ENCODE data around the gene OPRL1. TPM values are rescaled to one million over a fixed set of nuclear protein-coding genes. Genes with fewer than 3 reads are reported as not detected.
A peak's percentile ranks its signal among the peaks of the same experiment; 100 is the strongest.

The OPRL1 gene
- total RNA-seq, 1 donor from 2014 or later, result 0.32 TPM

DNA sequence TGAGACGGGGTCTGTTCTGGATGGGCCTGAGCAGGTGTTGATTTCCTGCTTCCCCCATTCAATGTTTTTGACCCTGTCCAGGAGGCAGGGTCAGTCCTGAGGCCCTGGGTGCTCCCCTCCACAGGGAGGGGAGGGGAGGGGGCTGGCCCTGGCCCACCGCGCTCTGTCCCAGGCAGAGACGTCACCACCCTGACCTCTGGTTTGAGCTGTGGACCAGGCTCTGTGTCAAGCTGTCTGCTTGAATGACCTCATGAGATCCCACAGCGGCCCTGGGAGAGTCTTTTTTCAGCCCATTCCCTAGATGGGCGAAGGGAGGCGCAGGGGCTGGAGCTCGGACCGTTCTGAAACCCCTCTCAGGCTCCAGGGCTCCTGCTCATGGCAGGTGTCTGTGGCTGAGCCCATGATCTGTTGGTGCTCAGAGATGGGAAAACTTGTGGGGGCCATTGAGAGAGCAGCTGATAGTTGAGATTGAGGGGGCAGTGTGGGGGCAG, 13.2 kb downstream of the OPRL1 start:
- DNase-seq (ENCODE audit: low spot score), result no peak
- intact Hi-C loops (cut with micrococcal nuclease), result no loop called here
- Mint-ChIP-seq H3K9me3 (peaks cover 5% of the 10 kb centered on the region), H3K4me3 (ENCODE audit: low read depth) (no peak overlapping the region), H3K27ac (no peak overlapping the region), H3K36me3 (ENCODE audit: low read depth) (no peaks in the 10 kb centered on the region), H3K27me3 (ENCODE audit: low read depth) (peaks cover 6% of the 10 kb centered on the region), H3K4me1 (ENCODE audit: low read depth) (no peaks in the 10 kb centered on the region)

- intact Hi-C loops (cut with micrococcal nuclease), result no loop called here
- H3K4me1 Mint-ChIP-seq (ENCODE audit: low read depth), result no peaks in the 10 kb centered on the region
- H3K36me3 Mint-ChIP-seq (ENCODE audit: low read depth), result no peaks in the 10 kb centered on the region
- H3K27ac Mint-ChIP-seq, result no peak overlapping the region
- no peak overlapping the region for H3K4me3 Mint-ChIP-seq (ENCODE audit: low read depth)
- peaks cover 5% of the 10 kb centered on the region for H3K9me3 Mint-ChIP-seq
- DNase-seq (ENCODE audit: low spot score), result no peak
- no peaks in the 10 kb centered on the region for H3K27me3 Mint-ChIP-seq (ENCODE audit: low read depth)
Observed at GRCh38 chr20:64095455-64095854, 15.6 kb downstream of the OPRL1 start.

DNA sequence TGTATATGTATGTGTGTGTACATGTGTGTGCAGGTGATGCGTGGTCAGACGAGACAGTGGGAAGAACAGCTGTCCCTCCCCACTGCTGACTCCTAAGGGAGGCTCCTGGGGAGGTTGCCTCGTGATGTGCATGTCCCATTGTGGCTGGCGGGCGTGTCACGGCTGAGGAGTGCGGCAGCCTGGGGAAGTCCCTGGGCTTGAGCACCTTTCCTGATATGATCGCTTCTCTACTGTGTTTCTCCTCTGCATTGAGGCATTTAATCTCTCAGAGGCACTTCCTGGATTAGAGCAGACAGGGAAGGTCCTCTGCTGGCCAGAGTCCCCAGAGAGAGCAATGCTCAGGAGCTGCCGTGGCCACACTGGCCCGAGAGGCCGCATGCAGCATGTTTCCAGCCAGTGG, 16.0 kb downstream of the OPRL1 start:
- intact Hi-C loops (cut with micrococcal nuclease), result no loop called here
- DNase-seq (ENCODE audit: low spot score), result no peak
- H3K27ac Mint-ChIP-seq, result no peak overlapping the region

DNA sequence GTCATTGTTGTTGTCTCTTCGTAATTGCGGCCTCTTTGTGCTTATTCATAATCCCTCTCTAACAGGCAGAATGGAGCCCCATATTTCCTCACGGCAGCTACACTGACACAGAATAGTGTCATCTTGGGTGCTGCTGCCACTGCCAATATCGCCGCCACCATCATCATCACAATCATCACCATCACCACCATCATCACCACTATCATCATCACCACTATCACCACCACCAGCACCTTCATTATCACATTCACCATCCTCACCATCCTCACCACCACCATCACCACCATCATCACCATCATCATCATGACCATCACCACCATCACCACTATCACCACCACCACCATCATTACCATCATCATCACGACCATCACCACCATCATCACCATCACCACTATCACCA, 16.7 kb downstream of the OPRL1 start:
- Mint-ChIP-seq H3K4me1 (ENCODE audit: low read depth) (no peaks in the 10 kb centered on the region), H3K36me3 (ENCODE audit: low read depth) (no peaks in the 10 kb centered on the region), H3K9me3 (peaks cover 5% of the 10 kb centered on the region), H3K27me3 (ENCODE audit: low read depth) (peaks cover 8% of the 10 kb centered on the region), H3K27ac (no peak overlapping the region), H3K4me3 (ENCODE audit: low read depth) (no peak overlapping the region)
- intact Hi-C loops (cut with micrococcal nuclease), result no loop called here
- DNase-seq (ENCODE audit: low spot score), result no peak

More for the DNA sequence above, 16.0 kb downstream of the OPRL1 start:
- Mint-ChIP-seq H3K4me3 (ENCODE audit: low read depth) (no peak overlapping the region), H3K9me3 (peaks cover 5% of the 10 kb centered on the region), H3K4me1 (ENCODE audit: low read depth) (no peaks in the 10 kb centered on the region), H3K27me3 (ENCODE audit: low read depth) (peaks cover 1% of the 10 kb centered on the region), H3K36me3 (ENCODE audit: low read depth) (no peaks in the 10 kb centered on the region)

- Mint-ChIP-seq H3K4me3 (ENCODE audit: low read depth) (no peak overlapping the region), H3K27me3 (ENCODE audit: low read depth) (peaks cover 17% of the 10 kb centered on the region), H3K9me3 (peaks cover 5% of the 10 kb centered on the region), H3K4me1 (ENCODE audit: low read depth) (peaks cover 2% of the 10 kb centered on the region), H3K36me3 (ENCODE audit: low read depth) (no peaks in the 10 kb centered on the region), H3K27ac (no peak overlapping the region)
- DNase-seq (ENCODE audit: low spot score), result no peak
- intact Hi-C loops (cut with micrococcal nuclease), result no loop called here
Observed at GRCh38 chr20:64098471-64099013, 18.7 kb downstream of the OPRL1 start.

DNA sequence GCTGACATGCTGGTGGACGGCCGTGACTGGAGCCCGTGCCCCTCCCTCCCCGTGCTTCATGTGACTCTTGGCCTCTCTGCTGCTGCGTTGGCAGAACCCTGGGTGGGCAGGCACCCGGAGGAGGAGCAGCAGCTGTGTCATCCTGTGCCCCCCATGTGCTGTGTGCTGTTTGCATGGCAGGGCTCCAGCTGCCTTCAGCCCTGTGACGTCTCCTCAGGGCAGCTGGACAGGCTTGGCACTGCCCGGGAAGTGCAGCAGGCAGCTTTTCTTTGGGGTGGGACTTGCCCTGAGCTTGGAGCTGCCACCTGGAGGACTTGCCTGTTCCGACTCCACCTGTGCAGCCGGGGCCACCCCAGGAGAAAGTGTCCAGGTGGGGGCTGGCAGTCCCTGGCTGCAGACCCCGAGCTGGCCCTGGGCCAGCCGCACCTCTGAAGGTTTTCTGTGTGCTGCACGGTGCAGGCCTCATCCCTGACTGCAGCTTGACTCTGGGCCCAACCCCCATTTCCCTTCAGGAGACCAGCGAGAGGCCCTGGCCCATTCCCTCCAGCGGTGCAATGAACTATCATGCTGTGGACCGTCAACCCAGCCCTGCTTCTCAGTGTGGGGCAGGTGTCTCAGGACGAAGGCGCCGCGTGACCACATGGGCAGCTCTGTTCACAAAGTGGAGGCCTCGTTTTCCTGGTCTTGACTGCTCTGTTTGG, 19.4 kb downstream of the OPRL1 start:
- no peak for DNase-seq (ENCODE audit: low spot score)
- intact Hi-C loops (cut with micrococcal nuclease), result no loop called here

DNA sequence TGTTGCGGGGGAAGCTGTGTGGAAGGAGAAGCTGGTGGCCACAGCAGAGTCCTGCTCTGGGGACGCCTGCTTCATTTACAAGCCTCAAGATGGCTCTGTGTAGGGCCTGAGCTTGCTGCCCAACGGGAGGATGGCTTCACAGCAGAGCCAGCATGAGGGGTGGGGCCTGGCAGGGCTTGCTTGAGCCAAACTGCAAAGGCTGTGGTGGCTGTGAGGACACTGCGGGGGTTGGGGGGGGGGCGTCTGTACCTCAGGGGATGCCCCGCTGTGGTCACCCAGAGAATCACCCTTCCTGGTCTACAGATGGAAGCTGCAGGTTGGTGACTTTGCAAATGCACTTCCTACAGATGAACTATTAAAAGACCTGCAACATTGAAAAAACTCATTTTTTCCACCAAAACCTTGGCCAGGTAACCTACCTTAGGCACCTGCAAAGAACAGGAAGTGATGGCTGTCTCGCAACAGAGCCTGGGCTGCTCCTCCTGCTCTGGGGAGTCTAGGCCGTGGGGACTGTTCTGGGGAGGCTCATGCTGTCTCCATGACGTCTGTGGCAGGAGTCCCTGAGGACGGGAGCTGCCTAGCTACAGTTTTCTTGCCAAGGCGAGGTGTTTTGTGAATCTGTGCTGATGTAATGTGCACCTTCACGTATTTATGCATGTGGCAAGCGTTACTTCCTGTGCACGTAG, 20.1 kb downstream of the OPRL1 start:
- no peak for DNase-seq (ENCODE audit: low spot score)

More for the DNA sequence above, 19.4 kb downstream of the OPRL1 start:
- no peak overlapping the region for H3K4me3 Mint-ChIP-seq (ENCODE audit: low read depth)
- H3K9me3 Mint-ChIP-seq, result peaks cover 5% of the 10 kb centered on the region
- peaks cover 23% of the 10 kb centered on the region for H3K27me3 Mint-ChIP-seq (ENCODE audit: low read depth)
- H3K4me1 Mint-ChIP-seq (ENCODE audit: low read depth), result peaks cover 2% of the 10 kb centered on the region
- H3K36me3 Mint-ChIP-seq (ENCODE audit: low read depth), result no peaks in the 10 kb centered on the region
- no peak overlapping the region for H3K27ac Mint-ChIP-seq

GRCh38 chr20:64100566-64100888, 20.6 kb downstream of the OPRL1 start:
- peaks cover 2% of the 10 kb centered on the region for H3K4me1 Mint-ChIP-seq (ENCODE audit: low read depth)
- peaks cover 5% of the 10 kb centered on the region for H3K9me3 Mint-ChIP-seq
- DNase-seq (ENCODE audit: low spot score), result no peak
- H3K4me3 Mint-ChIP-seq (ENCODE audit: low read depth), result no peak overlapping the region
- intact Hi-C loops (cut with micrococcal nuclease), result no loop called here
- H3K27ac Mint-ChIP-seq, result no peak overlapping the region
- peaks cover 24% of the 10 kb centered on the region for H3K27me3 Mint-ChIP-seq (ENCODE audit: low read depth)
- H3K36me3 Mint-ChIP-seq (ENCODE audit: low read depth), result no peaks in the 10 kb centered on the region

More for the DNA sequence above, 20.1 kb downstream of the OPRL1 start:
- Mint-ChIP-seq H3K4me3 (ENCODE audit: low read depth) (no peak overlapping the region), H3K27ac (no peak overlapping the region), H3K9me3 (peaks cover 5% of the 10 kb centered on the region), H3K4me1 (ENCODE audit: low read depth) (peaks cover 2% of the 10 kb centered on the region), H3K27me3 (ENCODE audit: low read depth) (peaks cover 24% of the 10 kb centered on the region), H3K36me3 (ENCODE audit: low read depth) (no peaks in the 10 kb centered on the region)
- intact Hi-C loops (cut with micrococcal nuclease), result no loop called here

DNA sequence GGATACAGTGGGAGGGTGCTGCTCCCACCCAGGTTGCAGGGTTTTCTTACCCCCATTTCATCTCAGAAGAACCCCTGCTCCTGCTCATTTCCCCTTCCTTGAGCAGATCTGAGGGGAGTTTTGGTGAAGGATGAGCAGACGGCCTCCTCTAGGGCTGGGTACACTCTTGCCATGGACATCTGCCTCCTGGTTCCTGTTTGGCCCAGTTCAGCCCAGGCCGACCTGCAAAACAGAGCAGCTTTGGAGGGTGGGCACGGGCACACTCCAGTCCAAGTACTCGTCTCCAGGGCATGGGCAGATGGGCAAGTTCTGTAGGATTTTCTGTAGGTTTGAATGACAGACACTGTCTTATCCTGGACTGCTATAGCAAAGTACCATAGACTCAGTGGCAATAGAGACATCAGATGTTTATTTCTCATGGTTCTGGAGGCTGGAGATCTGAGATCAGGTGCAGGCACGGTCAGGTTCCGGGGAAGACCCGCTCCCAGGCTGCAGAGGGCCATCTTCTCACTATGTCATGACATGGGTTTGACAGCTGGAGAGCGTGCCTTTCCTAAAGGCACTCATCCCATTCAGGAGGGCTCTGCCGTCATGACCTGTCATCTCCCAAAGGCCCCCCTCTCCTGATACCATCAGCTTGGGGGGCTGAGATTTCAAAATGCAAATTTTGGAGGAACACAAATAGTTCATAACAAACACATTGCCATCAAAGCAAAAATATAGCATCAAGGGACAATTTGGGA, 21.2 kb downstream of the OPRL1 start:
- no peak overlapping the region for H3K27ac Mint-ChIP-seq
- no peaks in the 10 kb centered on the region for H3K36me3 Mint-ChIP-seq (ENCODE audit: low read depth)
- no peak for DNase-seq (ENCODE audit: low spot score)
- peaks cover 24% of the 10 kb centered on the region for H3K27me3 Mint-ChIP-seq (ENCODE audit: low read depth)
- H3K4me3 Mint-ChIP-seq (ENCODE audit: low read depth), result peak overlapping the region; percentile 34
- peaks cover 5% of the 10 kb centered on the region for H3K9me3 Mint-ChIP-seq
- intact Hi-C loops (cut with micrococcal nuclease), result no loop called here
- peaks cover 2% of the 10 kb centered on the region for H3K4me1 Mint-ChIP-seq (ENCODE audit: low read depth)

DNA sequence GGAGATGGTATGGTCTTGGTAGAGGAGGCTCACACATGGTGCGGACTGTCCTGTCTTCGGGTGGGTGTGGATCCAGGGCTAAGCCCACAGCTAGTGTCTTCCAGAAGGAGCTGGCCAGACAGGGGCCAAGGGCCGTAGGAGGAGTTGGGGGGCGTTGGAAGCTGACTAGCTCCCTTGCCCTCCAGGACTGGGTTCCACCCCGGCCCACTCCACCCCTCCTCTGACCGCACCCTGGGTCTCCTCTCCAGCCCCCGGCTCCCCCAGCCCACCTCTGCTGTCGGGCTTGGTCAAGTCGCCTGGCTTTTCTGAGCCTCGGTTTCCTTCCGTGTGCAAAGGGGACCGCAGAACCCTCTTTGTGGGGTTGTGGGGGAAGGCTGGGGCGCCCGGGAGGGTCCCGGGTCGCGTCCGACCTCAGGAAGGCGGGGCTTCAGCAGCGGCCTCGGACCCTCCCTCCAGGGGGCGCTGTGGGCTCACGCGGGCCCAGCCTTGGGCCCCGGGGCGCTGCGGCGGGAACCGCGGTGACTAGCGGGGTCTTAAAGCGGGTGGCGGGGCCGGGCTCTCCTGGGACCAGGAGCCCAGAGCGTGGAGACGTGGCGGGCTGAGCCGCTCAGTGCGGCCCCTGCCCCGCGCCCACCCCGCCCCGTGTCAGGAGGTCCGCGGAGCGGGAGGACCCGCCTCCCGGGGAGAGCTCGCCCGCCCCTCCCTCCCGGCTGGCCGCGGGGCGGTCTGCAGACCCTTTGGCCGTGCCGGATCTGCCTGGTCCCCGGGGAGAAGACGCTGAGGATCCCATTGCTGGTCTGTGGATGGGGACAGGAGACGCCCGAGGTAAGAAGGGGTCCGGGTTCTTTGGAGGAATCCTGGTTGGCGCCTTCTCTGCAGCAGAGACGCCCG, 22.1 kb downstream of the OPRL1 start:
- Mint-ChIP-seq H3K27ac (no peak overlapping the region), H3K4me1 (ENCODE audit: low read depth) (peaks cover 2% of the 10 kb centered on the region), H3K27me3 (ENCODE audit: low read depth) (peaks cover 24% of the 10 kb centered on the region), H3K9me3 (peaks cover under 1% of the 10 kb centered on the region), H3K36me3 (ENCODE audit: low read depth) (no peaks in the 10 kb centered on the region), H3K4me3 (ENCODE audit: low read depth) (peak overlapping the region; percentile 34)
- intact Hi-C loops (cut with micrococcal nuclease), result loop anchor here (2.0 kb wide), 1 partner anchor 17 kb away; the partner anchor contains the start of gene LKAAEAR1
- peak; percentile 57 for DNase-seq (ENCODE audit: low spot score)

DNA sequence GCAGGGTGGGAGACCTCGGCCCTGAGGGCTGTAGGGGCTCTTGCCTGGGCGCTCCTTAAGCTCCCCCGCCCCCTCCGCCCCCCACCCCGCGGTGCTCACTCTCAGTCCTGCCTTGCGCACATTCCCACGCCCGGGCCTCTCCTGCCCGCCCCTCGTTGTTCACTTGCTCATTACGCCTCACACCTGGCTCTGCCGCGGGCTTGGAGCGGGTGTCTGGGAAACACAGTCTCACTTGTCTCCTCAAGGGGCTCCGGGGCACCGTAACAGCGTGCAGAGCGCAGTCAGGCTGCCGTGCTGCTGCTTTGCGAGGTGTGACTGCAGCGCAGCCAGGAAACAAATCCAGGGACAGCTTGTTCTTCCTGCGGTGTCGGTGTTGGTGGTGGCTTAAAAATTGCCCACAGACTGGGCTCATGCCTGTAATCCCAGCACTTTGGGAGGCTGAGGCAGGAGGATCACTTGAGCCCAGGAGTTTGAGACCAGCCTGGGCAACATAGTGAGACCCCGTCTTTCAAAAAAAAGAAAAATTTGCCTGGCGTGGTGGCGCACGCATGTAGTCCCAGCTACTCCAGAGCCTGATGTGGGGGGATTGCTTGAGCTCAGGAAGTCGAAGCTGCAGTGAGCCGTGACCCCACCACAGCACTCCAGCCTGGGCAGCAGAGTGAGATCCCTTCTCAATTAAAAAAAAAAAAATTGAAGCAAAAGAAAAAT, 22.9 kb downstream of the OPRL1 start:
- Mint-ChIP-seq H3K9me3 (no peaks in the 10 kb centered on the region), H3K36me3 (ENCODE audit: low read depth) (no peaks in the 10 kb centered on the region), H3K4me3 (ENCODE audit: low read depth) (peak overlapping the region; percentile 21), H3K27me3 (ENCODE audit: low read depth) (peaks cover 24% of the 10 kb centered on the region), H3K4me1 (ENCODE audit: low read depth) (peaks cover 2% of the 10 kb centered on the region), H3K27ac (no peak overlapping the region)
- intact Hi-C loops (cut with micrococcal nuclease), result loop anchor here (2.0 kb wide), 1 partner anchor 18 kb away; the partner anchor contains the start of gene LKAAEAR1
- DNase-seq (ENCODE audit: low spot score), result no peak

Data from activated T-helper 2 cell treated with anti-CD3 and anti-CD28 coated beads, Interferon-gamma antibody, Interleukin-2, Interleukin-4, amounts not matched to agents 10 μg/mL and 5 μg/mL and 100 μg/mL, durations not matched to agents 14 hours and 24 hours and 36 hours (primary cell).